ENCODE measurements around the gene BLOC1S5. TPM values are rescaled to one million over a fixed set of nuclear protein-coding genes. Genes with fewer than 3 reads are reported as not detected.
"Not testable (repeated sequence)": the region's sequence is repeated elsewhere in the genome, so short reads cannot be mapped to it uniquely, and the experiment has no call there.

BLOC1S5 gene
- total and polyA plus RNA-seq, 12 donors = 5.3 to 27.7 (median 15.0) TPM

DNA sequence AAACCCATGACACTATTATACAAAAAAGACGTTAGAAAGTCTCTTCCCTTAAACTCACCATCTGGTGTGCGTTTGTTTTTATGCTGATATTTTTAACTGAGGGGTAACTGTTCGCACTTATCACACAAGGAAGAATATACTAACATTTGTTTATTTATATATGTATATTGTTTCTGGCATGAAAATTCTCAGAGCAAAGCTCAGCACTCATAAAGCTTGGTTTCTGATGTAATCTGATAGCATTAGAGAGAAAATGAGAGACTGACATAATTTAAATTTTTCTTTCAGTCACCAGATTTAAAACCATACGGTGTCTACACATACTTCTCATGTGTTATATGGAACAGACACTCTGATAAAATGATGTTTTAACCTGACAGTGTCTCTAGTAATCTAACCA, 6.9 kb downstream of the BLOC1S5 start:
- Histone ChIP-seq H3K27ac (no peak overlapping the region), H3K27me3 (no peaks in the 10 kb centered on the region), H3K36me3 (replicated peaks in 1 of 2) (peaks cover 0 to 12% of the 10 kb centered on the region in 2 donors), H3K4me1 (replicated peaks in 1 of 2) (peaks cover 0 to 4% of the 10 kb centered on the region in 2 donors), H3K4me3 (no peak overlapping the region), H3K9me3 (replicated peaks in 1 of 3) (no peaks in the 10 kb centered on the region)
- intact Hi-C loops (cut with DNase I) = loop anchor here in 1 of 2 donors (5.0 kb wide), 1 partner anchor 335 kb away; no protein-coding TSS in a partner anchor
- WGBS, 4 donors = 89 to 91% (median 90%) methylated on average over 4 of the region's 4 CpGs
- TF ChIP-seq, protein P1, sequence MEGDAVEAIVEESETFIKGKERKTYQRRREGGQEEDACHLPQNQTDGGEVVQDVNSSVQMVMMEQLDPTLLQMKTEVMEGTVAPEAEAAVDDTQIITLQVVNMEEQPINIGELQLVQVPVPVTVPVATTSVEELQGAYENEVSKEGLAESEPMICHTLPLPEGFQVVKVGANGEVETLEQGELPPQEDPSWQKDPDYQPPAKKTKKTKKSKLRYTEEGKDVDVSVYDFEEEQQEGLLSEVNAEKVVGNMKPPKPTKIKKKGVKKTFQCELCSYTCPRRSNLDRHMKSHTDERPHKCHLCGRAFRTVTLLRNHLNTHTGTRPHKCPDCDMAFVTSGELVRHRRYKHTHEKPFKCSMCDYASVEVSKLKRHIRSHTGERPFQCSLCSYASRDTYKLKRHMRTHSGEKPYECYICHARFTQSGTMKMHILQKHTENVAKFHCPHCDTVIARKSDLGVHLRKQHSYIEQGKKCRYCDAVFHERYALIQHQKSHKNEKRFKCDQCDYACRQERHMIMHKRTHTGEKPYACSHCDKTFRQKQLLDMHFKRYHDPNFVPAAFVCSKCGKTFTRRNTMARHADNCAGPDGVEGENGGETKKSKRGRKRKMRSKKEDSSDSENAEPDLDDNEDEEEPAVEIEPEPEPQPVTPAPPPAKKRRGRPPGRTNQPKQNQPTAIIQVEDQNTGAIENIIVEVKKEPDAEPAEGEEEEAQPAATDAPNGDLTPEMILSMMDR (IDR thresholded peaks at IDR 0.05) = no peak
- TF ChIP-seq POLR2A (IDR thresholded peaks at IDR 0.05) = no peak
- DNase-seq = no peak

GRCh38 chr6:8054276-8054675, 9.9 kb downstream of the BLOC1S5 start:
- H3K36me3 ChIP-seq (replicated peaks in 1 of 2) = no peaks in the 10 kb centered on the region
- peaks cover 0 to 4% of the 10 kb centered on the region in 2 donors for H3K4me1 ChIP-seq (replicated peaks in 1 of 2)
- intact Hi-C loops (cut with DNase I) = no loop called here
- no peak for TF ChIP-seq POLR2A (IDR thresholded peaks at IDR 0.05)
- TF ChIP-seq, protein P1 (IDR thresholded peaks at IDR 0.05) = no peak
- no peaks in the 10 kb centered on the region for H3K9me3 ChIP-seq (replicated peaks in 1 of 3)
- H3K4me3 ChIP-seq = no peak overlapping the region
- 88 to 96% (median 91%) methylated on average over 2 of the region's 2 CpGs for WGBS, 4 donors
- H3K27me3 ChIP-seq = no peaks in the 10 kb centered on the region
- no peak for DNase-seq
- H3K27ac ChIP-seq = no peak overlapping the region

GRCh38 chr6:8047541-8048292, 16.5 kb downstream of the BLOC1S5 start:
- WGBS, 4 donors = 69 to 85% (median 83%) methylated on average over 3 of the region's 3 CpGs
- intact Hi-C loops (cut with DNase I) = no loop called here
- no peak overlapping the region for H3K27ac ChIP-seq

DNA sequence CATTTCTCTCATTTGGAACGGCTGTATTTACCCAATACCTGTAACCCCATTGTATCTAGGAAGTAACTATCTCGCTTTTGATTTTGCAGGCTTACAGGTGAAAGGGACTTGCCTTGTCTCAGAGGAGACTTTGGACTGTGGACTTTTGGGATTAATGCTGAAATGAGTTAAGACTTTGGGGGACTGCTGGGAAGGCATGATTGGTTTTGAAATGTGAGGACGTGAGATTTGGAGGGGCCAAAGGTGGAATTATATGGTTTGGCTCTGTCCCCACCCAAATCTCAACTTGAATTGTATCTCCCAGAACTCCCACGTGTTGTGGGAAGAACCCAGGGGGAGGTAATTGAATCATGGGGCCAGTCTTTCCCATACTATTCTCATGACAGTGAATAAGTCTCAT, 18.4 kb downstream of the BLOC1S5 start:
- H3K9me3 ChIP-seq (replicated peaks in 1 of 3); H3K4me1 ChIP-seq (replicated peaks in 1 of 2); H3K4me3 ChIP-seq; H3K27ac ChIP-seq; DNase-seq; H3K36me3 ChIP-seq (replicated peaks in 1 of 2); H3K27me3 ChIP-seq; intact Hi-C loops (cut with DNase I): not testable (repeated sequence)
- WGBS, 4 donors = 95 to 97% (median 96%) methylated on average over 4 of the region's 4 CpGs

More at GRCh38 chr6:8047541-8048292, 16.5 kb downstream of the BLOC1S5 start:
- DNase-seq = no peak
- Histone ChIP-seq H3K27me3 (no peaks in the 10 kb centered on the region), H3K9me3 (replicated peaks in 1 of 3) (no peaks in the 10 kb centered on the region), H3K4me1 (replicated peaks in 1 of 2) (peaks cover 0 to 8% of the 10 kb centered on the region in 2 donors), H3K4me3 (no peak overlapping the region), H3K36me3 (replicated peaks in 1 of 2) (no peaks in the 10 kb centered on the region)
- no peak for TF ChIP-seq POLR2A (IDR thresholded peaks at IDR 0.05)
- TF ChIP-seq, protein P1 (IDR thresholded peaks at IDR 0.05) = no peak

DNA sequence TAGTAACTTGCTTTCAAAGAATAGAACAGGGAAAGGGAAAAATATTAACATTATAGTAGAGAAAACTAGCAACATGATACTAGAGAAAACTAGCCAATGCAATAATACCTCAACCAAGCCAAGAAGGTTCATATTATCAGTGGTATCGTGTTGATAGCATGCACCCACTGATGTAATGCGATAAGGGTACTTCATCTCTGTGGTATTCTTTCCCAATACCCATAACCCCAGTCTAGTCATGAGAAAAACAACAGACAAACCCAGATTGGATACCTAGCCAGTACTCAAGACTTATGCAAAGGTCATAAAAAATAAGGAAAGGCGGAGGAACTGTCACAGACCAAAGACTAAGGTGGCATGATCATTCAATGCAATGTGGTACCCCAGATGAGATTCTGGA, 21.0 kb downstream of the BLOC1S5 start:
- H3K9me3 ChIP-seq (replicated peaks in 1 of 3) = no peaks in the 10 kb centered on the region
- H3K36me3 ChIP-seq (replicated peaks in 1 of 2) = no peaks in the 10 kb centered on the region
- no peak for TF ChIP-seq POLR2A (IDR thresholded peaks at IDR 0.05)
- TF ChIP-seq, protein P1 (IDR thresholded peaks at IDR 0.05) = no peak
- H3K4me3 ChIP-seq = no peak overlapping the region
- intact Hi-C loops (cut with DNase I) = no loop called here
- no peak for DNase-seq
- 61 to 74% (median 65%) methylated on average over 3 of the region's 3 CpGs for WGBS, 4 donors
- H3K27me3 ChIP-seq = no peaks in the 10 kb centered on the region
- H3K4me1 ChIP-seq (replicated peaks in 1 of 2) = peaks cover 0 to 7% of the 10 kb centered on the region in 2 donors
- no peak overlapping the region for H3K27ac ChIP-seq

Measured in adrenal gland (tissue), 12 donors.